HG02642 (cell line): ENCODE results near the gene NKX6-2.

ENCODE experiments used
- ATAC-seq: cut with Tn5 transposase; IDR thresholded peaks from one replicate; pipeline ENCODE4 v1.9.1; 2021; ENCODE audit warnings: mild to moderate bottlenecking; ENCODE audit not compliant: unreplicated experiment, poor library complexity

The NKX6-2 gene

DNA sequence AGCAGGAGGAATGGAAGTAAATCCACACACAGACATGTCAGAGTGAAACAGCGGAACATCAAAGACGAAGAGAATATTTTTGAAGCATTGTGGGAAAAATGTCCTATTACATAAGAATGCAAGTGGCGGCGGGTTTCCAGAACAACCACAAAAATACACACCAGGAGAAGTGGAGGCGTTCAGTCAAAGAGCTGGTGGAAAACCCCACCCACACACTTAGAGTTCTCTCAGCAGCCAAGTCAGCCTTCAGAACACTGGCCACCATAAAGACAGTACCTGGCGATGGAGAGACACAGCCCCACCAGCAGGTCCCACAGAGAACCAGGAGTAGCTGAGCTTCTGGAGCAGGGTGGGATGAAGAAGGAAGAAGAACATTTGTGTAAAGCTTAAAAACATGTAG is 23.7 kb downstream of the NKX6-2 start:
- no peak for ATAC-seq

DNA sequence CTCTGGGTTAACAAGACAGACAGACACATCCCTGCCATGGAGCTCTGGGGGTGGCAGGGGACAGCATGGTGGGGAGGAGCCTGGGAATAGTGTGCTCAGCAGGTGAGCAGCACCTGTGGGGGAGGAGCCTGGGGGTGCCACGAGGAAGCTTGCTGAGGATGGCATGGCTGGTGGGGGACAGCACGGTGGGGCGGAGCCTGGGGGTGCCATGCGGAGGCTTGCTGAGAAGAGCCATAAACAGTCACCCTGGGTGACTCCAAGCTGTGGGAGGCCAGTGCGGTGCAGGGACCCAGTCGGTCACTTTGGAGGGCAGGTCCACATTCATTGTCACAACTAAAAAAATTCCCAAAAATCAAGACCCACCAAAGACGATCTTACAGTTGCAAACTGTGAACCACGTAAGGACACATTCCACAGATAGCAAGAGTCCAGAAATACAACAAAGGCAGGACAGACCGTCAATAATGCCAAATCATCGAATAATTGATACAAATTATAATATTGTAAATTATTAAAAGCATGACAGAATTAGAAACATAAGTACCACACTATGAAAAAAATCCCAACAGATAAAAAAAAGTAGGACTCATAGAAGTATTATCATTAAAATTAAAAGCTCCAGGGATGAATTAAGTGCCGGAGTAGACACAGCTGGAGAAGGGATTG is 24.4 kb downstream of the NKX6-2 start:
- ATAC-seq = no peak

DNA sequence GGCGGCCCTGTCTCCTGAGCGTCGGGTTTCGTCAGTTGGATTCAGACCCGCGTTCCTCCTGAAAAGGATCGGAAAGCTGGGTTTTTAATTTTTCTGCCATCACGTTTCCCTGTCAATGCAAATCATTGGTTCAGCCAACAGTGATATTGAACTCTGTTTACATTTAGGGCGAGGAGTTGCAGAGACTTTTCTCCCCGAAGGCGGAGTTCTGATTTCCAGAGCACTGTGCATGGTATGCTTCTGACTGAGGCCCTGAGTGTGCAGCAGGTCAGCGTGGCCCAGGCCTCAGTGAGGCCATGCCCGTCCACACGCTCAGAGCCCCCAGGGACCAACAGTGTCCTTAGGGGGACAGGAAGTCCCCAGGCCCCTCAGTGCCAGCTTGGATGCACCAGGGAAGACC is 27.1 kb downstream of the NKX6-2 start:
- no peak for ATAC-seq

DNA sequence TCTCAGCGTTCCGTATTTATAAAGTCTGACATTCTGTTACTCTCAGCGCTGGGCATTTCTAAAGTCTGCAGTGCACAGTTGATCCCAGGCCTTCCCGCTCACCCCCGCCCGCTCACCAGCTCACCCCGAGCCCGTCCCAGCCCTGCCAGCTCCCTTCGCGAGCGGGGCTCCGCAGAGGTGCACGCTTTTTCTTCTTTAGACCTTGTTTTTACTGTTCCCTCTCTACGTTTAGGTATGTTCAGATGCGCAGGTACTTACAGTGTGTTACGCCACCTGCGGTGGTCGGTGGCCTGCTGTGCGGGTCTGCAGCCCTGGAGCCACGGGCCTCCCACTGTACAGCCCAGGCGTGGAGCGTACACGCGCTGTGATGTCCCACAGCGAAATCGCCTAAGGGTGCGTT is 28.8 kb downstream of the NKX6-2 start:
- no peak for ATAC-seq

DNA sequence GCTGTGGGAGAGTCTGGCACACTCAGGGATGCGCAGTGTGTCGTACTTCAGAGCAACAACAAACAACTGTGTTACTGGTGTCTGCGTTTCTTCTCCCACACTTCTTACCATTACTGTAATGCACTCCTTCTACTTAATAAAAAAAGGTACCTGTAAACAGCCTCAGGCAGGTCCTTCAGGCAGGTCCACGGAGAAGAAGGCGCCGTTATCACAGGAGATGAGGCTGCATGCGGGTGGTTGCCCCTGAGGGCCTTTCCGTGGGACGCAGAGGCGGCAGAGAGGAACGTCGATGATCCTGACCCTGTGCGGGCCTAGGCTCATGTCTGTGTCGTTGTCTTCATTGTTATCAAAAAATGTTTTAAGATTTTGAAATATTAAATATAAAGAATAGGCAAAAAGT is 29.4 kb downstream of the NKX6-2 start:
- no peak for ATAC-seq

DNA sequence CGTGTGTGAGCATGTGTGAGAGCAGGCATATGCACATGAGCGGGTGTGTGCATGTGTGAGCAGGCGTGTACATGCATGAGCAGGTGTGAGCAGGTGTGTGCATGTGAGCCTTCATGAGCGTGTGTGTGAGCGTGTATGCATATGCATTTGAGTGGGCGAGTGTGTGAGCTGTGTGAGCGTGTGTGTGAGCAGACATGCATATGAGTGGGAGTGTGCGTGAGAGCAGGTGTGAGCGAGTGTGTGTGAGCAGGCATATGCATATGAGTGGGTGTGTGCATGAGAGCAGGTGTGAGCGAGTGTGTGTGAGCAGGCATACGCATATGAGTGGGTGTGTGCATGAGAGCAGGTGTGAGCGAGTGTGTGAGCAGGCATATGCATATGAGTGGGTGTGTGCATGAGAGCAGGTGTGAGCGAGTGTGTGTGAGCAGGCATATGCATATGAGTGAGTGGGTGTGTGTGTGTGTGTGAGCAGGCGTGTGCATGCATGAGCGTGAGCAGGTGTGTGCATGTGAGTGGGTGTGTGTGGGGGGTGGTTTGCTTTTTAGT is 30.7 kb downstream of the NKX6-2 start:
- no peak for ATAC-seq

DNA sequence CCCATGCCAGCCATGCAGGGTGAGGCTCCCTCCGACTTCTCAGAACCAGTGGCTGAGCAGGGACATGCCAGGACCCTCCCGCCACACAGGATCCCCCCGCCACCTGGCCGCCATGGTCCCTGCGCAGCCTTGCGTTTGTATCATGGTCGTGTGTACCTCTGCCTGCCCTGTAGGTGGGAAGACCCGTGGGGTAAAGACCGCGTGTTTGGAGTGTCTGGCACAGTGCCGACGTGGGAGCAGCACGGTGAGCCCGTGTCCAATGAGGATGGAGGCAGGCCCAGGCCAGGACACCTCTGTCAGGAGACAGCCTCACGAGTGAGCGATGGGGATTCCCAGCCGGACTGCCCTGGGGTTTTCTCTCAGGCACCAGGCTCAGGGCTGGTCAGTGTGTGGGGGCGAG is 31.9 kb downstream of the NKX6-2 start:
- no peak for ATAC-seq

DNA sequence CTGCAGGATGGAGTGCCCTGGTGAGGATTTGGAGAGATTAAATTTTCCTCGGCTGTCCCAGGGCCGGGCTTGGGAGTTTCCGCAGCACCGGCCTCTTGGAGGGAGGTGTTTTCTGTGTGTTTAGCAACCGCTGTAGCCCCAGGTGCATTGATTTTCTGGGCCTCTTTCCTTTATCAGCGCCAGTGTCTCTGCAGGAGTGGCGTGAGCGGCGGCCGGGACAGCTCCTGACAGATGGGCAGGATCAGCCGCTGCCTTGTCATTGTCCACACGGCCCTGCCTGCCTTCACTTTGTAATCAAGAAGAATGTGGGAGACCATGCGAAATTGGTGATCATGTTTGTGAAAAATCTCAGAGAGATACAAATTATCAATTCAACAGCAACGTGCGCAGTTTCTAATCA is 32.4 kb downstream of the NKX6-2 start:
- no peak for ATAC-seq

DNA sequence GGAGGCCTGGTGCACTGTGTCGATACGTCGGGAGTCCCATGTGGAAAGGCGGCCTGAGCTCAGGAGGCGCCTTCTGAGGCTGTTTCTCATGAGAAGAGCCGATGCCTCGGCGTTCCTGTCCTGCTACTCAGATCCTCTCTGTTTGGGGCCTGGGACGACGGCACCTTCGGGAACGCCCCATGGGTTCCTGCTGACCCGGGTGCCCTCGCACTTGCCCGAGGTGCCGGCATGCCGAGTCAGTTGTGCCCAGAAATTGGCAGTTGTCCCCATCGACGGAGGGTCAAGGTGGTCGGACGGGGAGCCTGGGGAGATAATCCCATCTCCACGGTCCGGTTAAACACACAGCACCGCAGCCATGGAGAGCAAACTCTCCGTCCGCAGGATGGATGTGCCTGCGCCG is 33.0 kb downstream of the NKX6-2 start:
- ATAC-seq = no peak

DNA sequence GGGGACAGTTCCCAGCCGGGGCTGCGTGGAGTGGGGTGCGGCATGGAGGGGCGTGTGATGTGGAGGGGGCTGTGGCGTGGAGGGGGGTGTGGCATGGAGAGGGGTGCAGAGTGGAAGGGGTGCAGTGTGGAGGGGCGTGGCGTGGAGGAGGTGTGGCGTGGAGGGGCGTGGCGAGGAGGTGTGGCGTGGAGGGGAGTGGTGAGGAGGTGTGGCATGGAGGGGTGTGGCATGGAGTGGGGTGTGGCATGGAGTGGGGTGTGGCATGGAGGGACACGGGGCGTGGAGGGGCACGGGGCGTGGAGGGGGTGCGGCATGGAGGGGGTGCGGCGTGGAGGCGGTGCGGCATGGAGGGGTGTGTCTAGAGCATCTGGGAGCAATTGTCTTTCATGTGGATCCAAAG is 33.6 kb downstream of the NKX6-2 start:
- ATAC-seq = no peak

DNA sequence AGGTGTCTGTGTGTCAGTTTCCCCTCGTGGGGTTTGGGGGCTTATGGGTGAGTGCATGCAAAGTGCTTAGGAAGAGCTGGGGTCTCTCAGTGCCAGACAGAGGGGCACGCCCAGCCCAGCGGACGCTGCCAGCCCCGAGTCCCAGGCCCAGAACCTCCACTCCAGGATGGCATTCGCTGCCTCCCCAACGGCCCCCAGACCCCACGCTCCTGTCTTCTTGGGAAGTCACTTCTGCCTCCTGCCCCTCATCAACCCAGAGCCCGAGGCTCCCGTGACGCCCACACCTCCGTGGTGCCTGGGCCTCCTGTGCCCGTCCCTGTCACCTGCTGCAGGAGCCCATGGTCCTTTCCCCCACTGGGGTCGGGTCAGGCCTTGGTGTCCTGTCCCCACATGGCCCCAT is 35.0 kb downstream of the NKX6-2 start:
- no peak for ATAC-seq

DNA sequence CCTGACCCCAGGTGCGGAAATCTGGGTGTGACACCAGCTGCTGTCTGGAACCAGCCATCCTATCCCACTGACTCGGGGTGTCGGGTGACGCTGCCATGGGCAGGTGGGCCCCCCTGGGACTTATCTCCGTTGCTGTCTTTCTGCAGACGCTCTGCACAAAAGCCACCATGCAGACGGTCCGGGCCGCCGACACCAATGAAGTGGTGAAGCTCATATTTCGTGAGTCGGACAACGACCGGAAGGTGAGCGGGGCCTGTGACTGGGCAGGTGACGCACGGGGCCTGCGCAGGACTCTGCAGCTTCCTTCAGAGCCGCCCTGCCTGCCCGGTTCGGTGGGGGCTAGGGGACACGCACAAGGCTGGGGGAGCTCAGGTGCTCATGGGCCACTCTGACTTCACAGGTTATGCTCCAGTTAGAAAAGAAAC is 36.6 kb downstream of the NKX6-2 start:
- no peak for ATAC-seq

DNA sequence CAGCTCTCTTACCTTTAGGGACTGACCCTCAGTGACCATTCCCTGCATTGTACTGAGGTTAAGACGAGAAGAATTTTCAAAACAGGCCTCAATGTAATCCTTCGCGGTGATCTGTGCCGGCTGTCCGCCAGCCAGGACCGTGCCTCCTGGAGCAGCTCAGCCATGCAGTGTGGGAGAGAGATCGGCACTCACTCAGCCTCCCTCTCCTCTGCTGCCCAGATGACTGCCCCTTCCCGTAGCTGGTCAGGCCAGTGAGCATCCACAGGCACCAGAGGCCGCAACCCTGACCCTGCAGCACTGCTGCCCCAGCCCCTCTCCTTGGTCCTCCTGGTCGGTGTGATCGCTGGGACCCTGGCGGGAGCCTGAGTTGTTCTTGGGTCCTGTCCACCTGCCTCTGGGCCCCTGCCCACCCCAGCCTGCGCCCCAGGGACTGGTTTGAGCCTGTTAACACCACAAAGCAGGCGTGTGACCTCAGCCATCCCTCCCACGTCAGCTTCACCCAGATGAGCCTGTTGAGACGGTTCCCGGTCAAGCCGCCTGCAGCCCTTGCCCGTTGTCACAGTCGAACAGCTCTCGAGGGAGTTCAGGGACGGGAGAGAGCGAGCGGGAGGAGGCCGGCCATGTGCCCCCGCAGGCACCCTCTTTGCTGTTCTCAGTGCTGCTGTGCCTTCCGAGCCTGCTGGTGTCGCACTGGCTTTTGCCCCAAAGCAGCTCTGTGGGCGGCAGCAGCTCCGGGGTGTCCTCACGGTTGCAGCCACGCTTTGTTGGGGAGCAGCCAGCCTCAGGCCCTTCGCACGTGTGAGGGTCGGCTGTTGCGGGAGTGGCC is 37.2 kb downstream of the NKX6-2 start:
- ATAC-seq = no peak

DNA sequence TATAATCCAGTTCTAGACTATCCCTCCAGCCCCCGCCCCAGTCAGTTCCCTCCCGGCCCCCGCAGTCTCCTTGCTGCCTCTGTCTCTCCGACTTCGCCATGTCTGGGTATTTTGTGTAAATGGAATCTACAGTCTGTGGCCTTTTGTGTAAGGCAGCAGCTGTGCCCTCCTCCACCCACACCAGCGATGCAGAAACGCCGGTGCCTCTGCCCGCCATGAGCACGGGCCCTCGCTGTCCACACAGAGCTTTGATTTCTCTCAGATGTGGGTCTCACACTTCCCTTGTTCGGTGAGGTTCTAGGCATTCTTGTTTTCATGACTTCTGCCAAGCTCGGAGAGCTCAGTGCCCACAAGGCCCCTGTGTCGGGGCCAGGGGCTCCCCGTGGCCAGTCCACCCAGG is 37.8 kb downstream of the NKX6-2 start:
- no peak for ATAC-seq

DNA sequence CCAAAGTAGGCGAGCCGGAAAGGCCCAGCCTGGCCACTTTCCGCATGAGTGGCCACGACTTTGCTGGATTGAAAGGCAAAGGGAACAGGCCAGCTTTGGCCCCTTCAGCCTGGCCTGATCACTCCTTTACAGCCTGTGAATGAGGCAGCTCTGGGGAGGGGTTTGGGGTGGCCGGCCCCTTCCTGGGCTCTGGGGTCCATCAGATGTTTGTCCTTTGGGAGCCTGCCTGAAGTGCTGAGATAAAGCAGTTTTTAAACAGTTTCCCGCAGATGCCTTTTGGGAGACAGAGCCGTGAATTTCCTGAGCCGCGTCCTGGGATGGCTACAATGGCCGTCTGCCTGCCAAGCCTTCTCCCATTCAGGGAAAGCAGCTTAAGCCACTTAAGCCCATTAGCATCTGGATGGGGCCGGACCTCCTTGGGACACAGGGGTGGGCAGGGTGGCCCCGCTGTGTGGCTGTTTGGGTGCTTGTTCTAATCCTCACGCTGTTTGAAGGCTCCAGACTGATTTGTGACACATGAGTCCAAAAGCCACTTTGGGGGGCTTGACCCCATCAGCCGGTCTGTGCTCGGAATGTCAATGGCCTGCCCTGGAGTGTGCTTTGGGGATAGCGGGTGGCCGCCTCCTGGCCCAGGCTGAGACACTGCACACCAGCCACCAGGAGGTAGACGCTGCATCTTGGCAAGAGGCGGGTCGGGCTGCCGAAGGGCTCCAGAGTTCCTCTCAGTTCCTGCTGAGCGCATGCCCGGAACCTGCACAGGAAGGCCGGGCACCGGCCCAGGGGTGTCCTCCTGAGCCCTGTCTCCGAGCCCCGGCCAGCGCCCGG is 38.9 kb downstream of the NKX6-2 start:
- no peak for ATAC-seq

DNA sequence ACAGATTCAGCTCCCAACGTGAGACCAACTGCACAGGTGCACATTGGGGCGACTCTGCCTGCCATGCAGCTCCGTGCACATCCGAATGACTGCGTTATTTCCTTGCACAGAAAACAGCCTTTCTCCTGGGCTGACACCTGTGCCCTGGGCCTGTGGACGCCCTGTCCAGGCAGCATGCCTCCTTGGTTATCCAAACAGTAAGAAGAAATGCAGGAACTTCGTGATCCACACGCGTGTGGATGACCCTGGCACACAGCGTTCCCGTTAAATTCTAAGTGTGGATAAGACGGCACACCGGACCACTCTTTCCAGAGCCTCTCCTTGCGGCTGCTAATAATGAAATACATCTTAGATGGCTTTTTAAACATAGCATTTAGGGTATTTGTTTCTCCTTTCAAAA is 39.6 kb downstream of the NKX6-2 start:
- no peak for ATAC-seq

DNA sequence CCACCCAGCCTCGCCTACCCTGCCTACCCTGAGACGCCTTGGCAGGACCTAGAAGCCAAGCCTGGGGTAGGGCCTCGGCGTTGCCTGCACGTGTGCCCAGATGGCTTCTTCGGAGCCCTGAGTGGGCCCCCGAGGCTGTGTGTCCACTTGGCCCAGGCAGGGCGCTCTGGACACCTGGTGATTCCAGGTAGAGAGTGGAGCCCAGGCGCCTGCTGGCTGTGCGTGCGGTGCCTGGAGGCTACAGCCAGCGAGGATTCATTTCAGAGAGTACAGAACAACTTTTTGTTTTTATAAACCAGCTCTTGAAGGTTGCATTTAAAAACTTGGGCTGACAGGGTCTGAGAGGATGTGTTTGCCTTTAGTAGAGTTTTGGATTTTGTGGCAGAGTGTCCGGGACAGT is 40.0 kb downstream of the NKX6-2 start:
- no peak for ATAC-seq

DNA sequence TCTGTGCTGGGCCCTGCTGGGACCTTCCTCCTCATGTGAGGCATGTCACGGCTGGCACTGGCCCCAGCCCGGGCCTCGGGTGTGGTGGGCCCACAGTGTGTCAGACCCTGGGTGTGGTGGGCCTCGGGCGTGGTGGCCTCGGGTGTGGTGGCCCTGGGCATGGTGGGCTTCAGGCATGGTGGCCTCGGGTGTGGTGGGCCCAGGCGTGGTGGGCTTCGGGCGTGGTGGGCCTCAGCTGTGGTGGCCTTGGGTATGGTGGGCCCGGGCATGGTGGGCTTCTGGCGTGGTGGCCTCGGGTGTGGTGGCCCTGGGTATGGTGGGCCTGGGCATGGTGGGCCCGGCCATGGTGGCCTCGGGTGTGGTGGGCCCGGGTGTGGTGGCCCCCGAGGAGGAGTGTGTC is 40.4 kb downstream of the NKX6-2 start:
- ATAC-seq = no peak

DNA sequence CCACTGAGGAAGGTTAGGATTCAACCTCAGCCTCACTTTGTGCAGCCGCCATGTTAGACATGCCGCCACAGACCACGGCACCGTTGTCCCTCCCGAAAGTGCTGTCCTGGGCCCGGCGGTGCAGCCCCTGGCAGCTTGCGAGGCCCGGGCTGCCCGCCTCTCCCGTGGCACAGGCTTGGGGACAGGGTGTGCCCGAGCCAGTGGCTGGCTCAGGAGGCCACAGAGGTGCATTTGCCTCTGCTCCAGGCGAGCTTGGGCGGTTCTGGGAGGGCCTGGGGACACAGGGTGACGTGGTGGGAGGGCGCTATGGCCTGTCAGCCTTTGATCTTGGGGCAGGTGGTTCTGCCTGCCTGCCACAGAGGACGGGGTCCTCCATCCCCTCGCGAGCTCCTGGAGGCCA is 41.1 kb downstream of the NKX6-2 start:
- ATAC-seq = no peak

DNA sequence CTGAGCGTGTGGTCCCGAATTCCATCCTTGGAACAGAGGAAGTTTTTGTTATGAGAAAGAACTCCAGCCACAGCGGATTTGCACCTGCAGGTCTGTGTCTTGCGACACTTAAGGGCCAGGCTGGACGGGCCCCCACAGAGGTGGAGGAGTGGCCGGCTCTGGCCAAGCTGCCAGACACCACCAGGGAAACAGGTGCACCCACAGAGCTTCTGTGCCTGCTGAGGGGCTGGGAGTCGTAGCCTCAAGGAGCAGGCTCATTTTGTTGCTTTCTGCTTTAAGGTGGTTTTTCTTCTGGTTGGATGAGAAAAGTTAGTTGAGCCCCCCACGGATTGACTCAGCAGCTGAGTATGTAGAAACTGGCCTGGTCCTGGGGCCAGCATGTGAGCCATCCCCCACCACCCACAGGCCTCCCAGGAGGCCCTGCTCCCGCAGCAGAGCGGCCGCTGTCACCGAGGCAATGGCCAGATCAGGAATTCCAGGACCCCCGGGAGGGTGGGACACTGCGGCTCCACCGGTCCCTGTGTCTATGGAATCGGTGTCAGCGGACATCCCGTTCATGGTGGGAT is 41.9 kb downstream of the NKX6-2 start:
- no peak for ATAC-seq
